HepG2 (cell line): ENCODE results near the gene PEX5L. TPM values are rescaled to one million over a fixed set of nuclear protein-coding genes. Genes with fewer than 3 reads are reported as not detected.

Experiments used
- ATAC-seq: fragments of 200-7000 bp; cut with Tn5 transposase; 3 replicates; pipeline ENCODE4 v1.9.1; 2020; ENCODE audit warnings: mild to moderate bottlenecking, moderate library complexity
- BruUV-seq: library from RNA; stranded (reverse); fragments of 400-500 nt; replicated peaks from 2 replicates; lab custom pipeline; 2021; lab: Mats Ljungman, UMichigan
- CTCF ChIA-PET: fragments of 300-600 bp; formaldehyde crosslinking; extraction: SDS; loops from one replicate; lab custom pipeline; 2021; ENCODE audit warnings: low total read pairs, inconsistent platforms, low intra/inter-chr PET ratio; lab: Yijun Ruan, JAX
- POLR2A ChIA-PET: fragments of 350-600 bp; sonication (Branson Sonifier 250); formaldehyde crosslinking; loops from one replicate; lab custom pipeline; 2020; ENCODE audit warnings: antibody characterized with exemption, inconsistent platforms; lab: Yijun Ruan, JAX
- DNase-seq: peaks from one replicate; pipeline ENCODE4 v3.0.0-alpha.2; 2015; ENCODE audit warnings: low spot score
- FAIRE-seq: peaks from 3 replicates; lab custom pipeline; 2011; peaks lifted over from hg19 to GRCh38; lab: Jason Lieb, UNC
- H2AFZ ChIP-seq: one replicate; pipeline ENCODE4 v1.6.1; 2011; ENCODE audit warnings: low read length, inconsistent platforms
- H3K27ac ChIP-seq: fragments of 300-600 bp; 3 replicates; pipeline ENCODE4 v1.8.0; 2011; ENCODE audit warnings: mixed run types, mild to moderate bottlenecking, mixed read lengths, low read length, inconsistent platforms; ENCODE audit not compliant: insufficient read depth; ENCODE audit errors: extremely low read length
- H3K27me3 ChIP-seq, 2 experiments: fragments of 200-600 bp in 1 of 2; 2 replicates in 1 of 2; 3 replicates in 1 of 2; pipeline versions ENCODE4 v1.6.0 to v1.8.0; 2011; ENCODE audit warnings: low read length in 2 of 2, mild to moderate bottlenecking in 2 of 2, moderate library complexity in 2 of 2, inconsistent platforms in 1 of 2; ENCODE audit not compliant: insufficient read depth in 2 of 2, control insufficient read depth in 1 of 2
- H3K36me3 ChIP-seq, 2 experiments: fragments of 200-600 bp in 1 of 2; replicated peaks in 1 of 2; 2 replicates in 1 of 2; 3 replicates in 1 of 2; pipeline versions ENCODE4 v1.5.1 to v1.8.0; 2011; ENCODE audit warnings: low read length in 2 of 2, inconsistent platforms in 1 of 2; ENCODE audit not compliant: insufficient read depth in 2 of 2, control insufficient read depth in 1 of 2
- H3K4me1 ChIP-seq: 2 replicates; pipeline ENCODE4 v1.5.1; 2012; ENCODE audit warnings: low read length, inconsistent platforms; ENCODE audit not compliant: insufficient read depth
- H3K4me2 ChIP-seq: 2 replicates; pipeline ENCODE4 v1.6.0; 2011; ENCODE audit warnings: low read depth, low read length, inconsistent platforms
- H3K4me3 ChIP-seq, 3 experiments: fragments of 200-600 bp in 1 of 3; sonication (generic), shearing (Covaris generic) in 1 of 3; replicated peaks in 1 of 3; 2 replicates each; pipeline ENCODE4 v1.5.1; 2011 to 2016; ENCODE audit warnings: low read length in 3 of 3, inconsistent platforms in 2 of 3, low read depth in 2 of 3, mild to moderate bottlenecking in 2 of 3, control low read depth in 1 of 3, mixed read lengths in 1 of 3; ENCODE audit not compliant: insufficient read depth in 1 of 3
- H3K79me2 ChIP-seq: one replicate; pipeline ENCODE4 v1.6.1; 2011; ENCODE audit warnings: low read length, inconsistent platforms; ENCODE audit not compliant: insufficient read depth
- H3K9ac ChIP-seq: 2 replicates; pipeline ENCODE4 v1.6.0; 2011; ENCODE audit warnings: mild to moderate bottlenecking, low read depth, low read length, inconsistent platforms; ENCODE audit not compliant: insufficient read depth
- H3K9me3 ChIP-seq: 2 replicates; pipeline ENCODE4 v1.5.1; 2012; ENCODE audit warnings: mild to moderate bottlenecking, low read length
- H4K20me1 ChIP-seq: 2 replicates; pipeline ENCODE4 v1.6.0; 2011; ENCODE audit warnings: inconsistent platforms, mild to moderate bottlenecking, low read length, moderate library complexity; ENCODE audit not compliant: insufficient read depth
- BORCS8-MEF2B ChIP-seq: sonication (generic); formaldehyde crosslinking; IDR thresholded peaks from 2 replicates; pipeline ENCODE4 v1.8.0; 2022; ENCODE audit warnings: mild to moderate bottlenecking, missing genetic modification reagents
- SMAD9 ChIP-seq: sonication (generic); formaldehyde crosslinking; IDR thresholded peaks from 2 replicates; pipeline ENCODE4 v1.5.1; 2020; ENCODE audit warnings: mild to moderate bottlenecking, missing genetic modification reagents
- ZNF337 ChIP-seq: sonication (generic); formaldehyde crosslinking; IDR thresholded peaks from 2 replicates; pipeline ENCODE4 v1.5.1; 2020; ENCODE audit warnings: missing genetic modification reagents, low read depth, mild to moderate bottlenecking, borderline replicate concordance
- ZNF552 ChIP-seq: sonication (generic); formaldehyde crosslinking; IDR thresholded peaks from 2 replicates; pipeline ENCODE4 v1.9.0; 2022; ENCODE audit warnings: missing genetic modification reagents, mild to moderate bottlenecking, borderline replicate concordance
- WGBS: methylation state at CpG from one replicate; pipeline ENCODE4 v1.1.6; 2017; ENCODE audit warnings: low lambda C conversion rate; 5-methylcytosine and 5-hydroxymethylcytosine counted together
- in situ Hi-C: cut with HindIII; loops from 2 replicates; pipeline ENCODE4 v1.10.0; 2017; ENCODE audit warnings: low pct_unique_long_range_greater_than_20kb; ENCODE audit not compliant: extremely low pct_ligation_motif_present
- intact Hi-C: fragments of 100-400 bp; cut with micrococcal nuclease; formaldehyde crosslinking; loops from one replicate; pipeline ENCODE4 v1.10.0; 2022; ENCODE audit not compliant: unreplicated experiment
- polyA plus RNA-seq, 8 experiments: library from polyadenylated mRNA; depleted of rRNA in 3 of 8; stranded (reverse) in 7 of 8; unstranded in 1 of 8; fragments of >200 nt; fragmentation: Illumina TruSeq in 4 of 8; extraction: Trizol in 4 of 8; gene quantifications; 2 replicates each; pipeline versions ENCODE4 v1.2.1 to v1.2.3, GENCODE V29; 2011 to 2016; ENCODE audit warnings: low read depth in 4 of 8, missing spikeins in 1 of 8, mixed read lengths in 1 of 8; ENCODE audit not compliant: insufficient read depth in 1 of 8
- total RNA-seq, 5 experiments: library from RNA; depleted of rRNA; stranded (reverse); fragments of >200 nt; fragmentation: Illumina TruSeq; extraction: Trizol; gene quantifications; 2 replicates each; pipeline ENCODE4 v1.2.3, GENCODE V29; 2016; ENCODE audit warnings: low read depth in 1 of 5
- TF ChIP-seq, protein P1 (sequence below): sonication (generic); formaldehyde crosslinking; IDR thresholded peaks from 2 replicates; pipeline ENCODE4 v1.9.0; 2021; ENCODE audit warnings: missing genetic modification reagents, borderline replicate concordance
- TF ChIP-seq, protein P2 (sequence below): sonication (generic); formaldehyde crosslinking; IDR thresholded peaks from 2 replicates; pipeline ENCODE4 v1.4.0; 2020; ENCODE audit warnings: missing genetic modification reagents

Gene PEX5L
- total and polyA plus RNA-seq, 2 of the 13 experiments (the other 11 are each of a cell fraction or from before 2014, with no cell fraction given): not detected

DNA sequence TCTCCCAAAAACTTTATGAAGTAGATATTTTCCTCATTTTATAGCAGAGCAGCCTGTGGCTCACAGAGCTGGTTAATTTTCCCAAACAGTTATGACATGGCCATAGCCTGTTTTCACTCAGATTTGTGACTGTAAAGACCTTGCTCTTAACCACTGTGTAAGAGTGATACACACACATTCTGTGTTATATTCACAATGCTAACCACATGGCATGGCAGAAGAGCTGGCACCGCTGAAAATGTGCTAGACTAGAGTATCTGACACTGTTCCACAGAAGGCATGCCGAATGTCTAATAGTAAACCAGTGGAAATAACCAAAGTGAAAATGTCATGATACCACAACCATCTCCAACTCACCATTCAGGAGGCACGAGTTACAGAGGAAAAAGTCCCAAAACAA lies 71.8 kb downstream of the PEX5L start (continued):
- TF ChIP-seq, protein P1, sequence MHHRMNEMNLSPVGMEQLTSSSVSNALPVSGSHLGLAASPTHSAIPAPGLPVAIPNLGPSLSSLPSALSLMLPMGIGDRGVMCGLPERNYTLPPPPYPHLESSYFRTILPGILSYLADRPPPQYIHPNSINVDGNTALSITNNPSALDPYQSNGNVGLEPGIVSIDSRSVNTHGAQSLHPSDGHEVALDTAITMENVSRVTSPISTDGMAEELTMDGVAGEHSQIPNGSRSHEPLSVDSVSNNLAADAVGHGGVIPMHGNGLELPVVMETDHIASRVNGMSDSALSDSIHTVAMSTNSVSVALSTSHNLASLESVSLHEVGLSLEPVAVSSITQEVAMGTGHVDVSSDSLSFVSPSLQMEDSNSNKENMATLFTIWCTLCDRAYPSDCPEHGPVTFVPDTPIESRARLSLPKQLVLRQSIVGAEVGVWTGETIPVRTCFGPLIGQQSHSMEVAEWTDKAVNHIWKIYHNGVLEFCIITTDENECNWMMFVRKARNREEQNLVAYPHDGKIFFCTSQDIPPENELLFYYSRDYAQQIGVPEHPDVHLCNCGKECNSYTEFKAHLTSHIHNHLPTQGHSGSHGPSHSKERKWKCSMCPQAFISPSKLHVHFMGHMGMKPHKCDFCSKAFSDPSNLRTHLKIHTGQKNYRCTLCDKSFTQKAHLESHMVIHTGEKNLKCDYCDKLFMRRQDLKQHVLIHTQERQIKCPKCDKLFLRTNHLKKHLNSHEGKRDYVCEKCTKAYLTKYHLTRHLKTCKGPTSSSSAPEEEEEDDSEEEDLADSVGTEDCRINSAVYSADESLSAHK (CRISPR knock-in tag): no peak
- no peak for TF ChIP-seq SMAD9 (CRISPR knock-in tag)
- no peak for TF ChIP-seq ZNF337 (CRISPR knock-in tag)
- TF ChIP-seq ZNF552 (CRISPR knock-in tag): no peak
- TF ChIP-seq, protein P2, sequence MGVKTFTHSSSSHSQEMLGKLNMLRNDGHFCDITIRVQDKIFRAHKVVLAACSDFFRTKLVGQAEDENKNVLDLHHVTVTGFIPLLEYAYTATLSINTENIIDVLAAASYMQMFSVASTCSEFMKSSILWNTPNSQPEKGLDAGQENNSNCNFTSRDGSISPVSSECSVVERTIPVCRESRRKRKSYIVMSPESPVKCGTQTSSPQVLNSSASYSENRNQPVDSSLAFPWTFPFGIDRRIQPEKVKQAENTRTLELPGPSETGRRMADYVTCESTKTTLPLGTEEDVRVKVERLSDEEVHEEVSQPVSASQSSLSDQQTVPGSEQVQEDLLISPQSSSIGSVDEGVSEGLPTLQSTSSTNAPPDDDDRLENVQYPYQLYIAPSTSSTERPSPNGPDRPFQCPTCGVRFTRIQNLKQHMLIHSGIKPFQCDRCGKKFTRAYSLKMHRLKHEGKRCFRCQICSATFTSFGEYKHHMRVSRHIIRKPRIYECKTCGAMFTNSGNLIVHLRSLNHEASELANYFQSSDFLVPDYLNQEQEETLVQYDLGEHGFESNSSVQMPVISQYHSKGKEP (CRISPR knock-in tag): no peak

DNA sequence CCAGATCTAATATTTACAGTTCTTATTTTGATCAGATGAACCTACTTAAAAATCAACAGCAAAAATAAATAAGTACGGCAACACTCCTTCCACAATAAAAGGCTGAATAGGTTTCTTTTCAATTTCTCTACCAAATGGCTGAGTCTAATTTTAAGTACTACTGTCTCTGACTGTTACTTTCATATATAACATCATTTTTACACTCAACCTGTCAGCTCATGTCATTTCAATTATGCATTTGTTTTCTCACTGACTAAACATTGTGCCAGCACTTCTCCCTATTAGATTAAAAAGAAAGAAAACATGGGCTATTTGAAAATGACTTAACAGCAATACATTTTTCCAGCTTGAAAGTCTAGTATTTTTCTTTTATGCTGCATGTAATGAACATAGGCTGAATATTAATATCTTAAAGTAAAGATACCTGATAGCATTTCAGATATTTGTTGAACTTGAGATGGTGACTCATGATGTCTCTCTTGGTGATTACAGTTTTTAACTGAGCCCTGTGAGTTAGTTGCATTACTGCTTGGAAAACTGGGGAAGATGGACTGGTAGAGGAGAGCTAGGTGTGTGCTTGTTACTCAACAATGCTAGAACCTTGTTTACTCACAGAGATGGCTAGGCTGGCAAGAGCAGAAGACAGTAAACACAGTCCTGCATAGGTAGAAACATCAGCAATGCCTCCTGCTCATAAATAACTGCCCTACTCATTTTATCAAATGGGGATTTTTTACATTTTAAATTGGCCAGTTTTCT lies 73.9 kb downstream of the PEX5L start:
- no TSS peak for BruUV-seq
- no peaks in the 10 kb centered on the region for H3K79me2 ChIP-seq
- CTCF ChIA-PET: no interaction called here
- no peak for TF ChIP-seq BORCS8-MEF2B
- TF ChIP-seq, all 625 proteins: peak for 0
- FAIRE-seq: no peak
- Histone ChIP-seq H3K27ac (no peak overlapping the region), H4K20me1 (no peaks in the 10 kb centered on the region), H3K4me1 (no peaks in the 10 kb centered on the region), H3K9me3 (no peaks in the 10 kb centered on the region), H3K4me3 (no peak overlapping the region), H3K36me3 (no peaks in the 10 kb centered on the region), H2AFZ (no peak overlapping the region), H3K4me2 (no peak overlapping the region), H3K27me3 (peaks cover 0 to 3% of the 10 kb centered on the region in 2 experiments; a peak in 1 of 5 replicates), H3K9ac (no peak overlapping the region)
- WGBS: 2% methylated on average over 1 of the region's 1 CpG
- ATAC-seq: no peak
- intact Hi-C loops: no loop called here
- no peak for DNase-seq
- POLR2A ChIA-PET: no interaction called here
- in situ Hi-C loops: no loop called here
